KMS-11 (cell line): Measurements from ENCODE around the gene TTC34.
"Not testable (repeated sequence)": the region's sequence is repeated elsewhere in the genome, so short reads cannot be mapped to it uniquely, and the experiment has no call there.

Experiments used
- H2AFZ ChIP-seq: fragments of 200-600 bp; sonication (generic); 2 replicates; pipeline ENCODE4 v1.6.1; 2016; ENCODE audit warnings: antibody characterized with exemption, mixed run types, low read depth
- H3K27ac ChIP-seq: fragments of 200-600 bp; sonication (generic); 2 replicates; pipeline ENCODE4 v1.6.1; 2016; ENCODE audit warnings: mild to moderate bottlenecking, mixed run types
- H3K27me3 ChIP-seq: fragments of 200-600 bp; sonication (generic); 2 replicates; pipeline ENCODE4 v1.6.1; 2017; ENCODE audit warnings: mild to moderate bottlenecking, low read depth, mixed run types, moderate library complexity; ENCODE audit not compliant: insufficient read depth
- H3K36me3 ChIP-seq: fragments of 200-600 bp; sonication (generic); 2 replicates; pipeline ENCODE4 v1.6.1; 2017; ENCODE audit warnings: mild to moderate bottlenecking, mixed run types; ENCODE audit not compliant: insufficient read depth
- H3K4me1 ChIP-seq: fragments of 200-600 bp; sonication (generic); 2 replicates; pipeline ENCODE4 v1.6.1; 2016; ENCODE audit warnings: mild to moderate bottlenecking, low read depth, mixed run types; ENCODE audit not compliant: poor library complexity, severe bottlenecking
- H3K4me2 ChIP-seq: fragments of 200-600 bp; sonication (generic); 2 replicates; pipeline ENCODE4 v1.7.0; 2016; ENCODE audit warnings: mild to moderate bottlenecking, mixed run types
- H3K4me3 ChIP-seq: fragments of 200-600 bp; sonication (generic); IDR thresholded peaks from 2 replicates; pipeline ENCODE4 v1.6.1; 2017; ENCODE audit warnings: low read depth, low read length, mixed read lengths; ENCODE audit not compliant: insufficient read depth
- H3K79me2 ChIP-seq: fragments of 200-600 bp; sonication (generic); 2 replicates; pipeline ENCODE4 v1.6.1; 2016; ENCODE audit warnings: low read depth, mixed run types; ENCODE audit not compliant: insufficient read depth
- H3K9ac ChIP-seq: fragments of 200-600 bp; sonication (generic); 2 replicates; pipeline ENCODE4 v1.6.1; 2016; ENCODE audit warnings: mild to moderate bottlenecking, mixed run types
- H4K20me1 ChIP-seq: fragments of 200-600 bp; sonication (generic); 2 replicates; pipeline ENCODE4 v1.6.1; 2016; ENCODE audit warnings: mild to moderate bottlenecking, mixed run types; ENCODE audit not compliant: insufficient read depth

The TTC34 gene

DNA sequence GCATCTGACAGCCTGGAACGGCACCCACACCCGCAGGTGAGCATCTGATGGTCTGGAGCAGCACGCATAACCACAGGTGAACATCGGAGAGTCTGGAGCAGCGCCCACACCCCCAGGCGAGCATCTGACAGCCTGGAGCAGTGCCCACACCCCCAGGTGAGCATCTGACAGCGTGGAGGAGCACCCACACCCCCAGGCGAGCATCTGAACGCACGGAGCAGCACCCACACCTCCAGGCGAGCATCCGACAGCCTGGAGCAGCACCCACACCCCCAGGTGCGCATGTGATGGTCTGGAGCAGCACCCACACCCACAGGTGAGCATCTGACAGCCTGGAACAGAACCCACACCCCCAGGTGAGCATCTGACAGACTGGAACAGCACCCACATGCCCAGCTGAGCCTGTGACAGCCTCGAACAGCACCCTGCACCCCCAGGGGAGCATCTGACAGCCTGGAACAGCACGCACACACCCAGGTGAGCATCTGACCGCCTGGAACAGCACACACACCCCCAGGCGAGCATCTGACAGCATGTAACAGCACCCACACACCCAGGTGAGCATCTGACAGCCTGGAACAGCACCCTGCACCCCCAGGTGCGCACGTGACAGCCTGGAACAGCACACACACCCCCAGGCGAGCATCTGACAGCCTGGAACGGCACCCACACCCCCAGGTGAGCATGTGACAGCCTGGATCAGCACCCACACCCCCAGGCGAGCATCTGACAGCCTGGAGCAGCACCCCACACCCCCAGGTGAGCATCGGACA is 115.2 kb downstream of the TTC34 start:
- not testable (repeated sequence) for H4K20me1 ChIP-seq, H3K27ac ChIP-seq, H3K36me3 ChIP-seq, H3K79me2 ChIP-seq, H3K27me3 ChIP-seq, H3K4me3 ChIP-seq, H3K4me1 ChIP-seq, H3K9ac ChIP-seq, H3K4me2 ChIP-seq, H2AFZ ChIP-seq

DNA sequence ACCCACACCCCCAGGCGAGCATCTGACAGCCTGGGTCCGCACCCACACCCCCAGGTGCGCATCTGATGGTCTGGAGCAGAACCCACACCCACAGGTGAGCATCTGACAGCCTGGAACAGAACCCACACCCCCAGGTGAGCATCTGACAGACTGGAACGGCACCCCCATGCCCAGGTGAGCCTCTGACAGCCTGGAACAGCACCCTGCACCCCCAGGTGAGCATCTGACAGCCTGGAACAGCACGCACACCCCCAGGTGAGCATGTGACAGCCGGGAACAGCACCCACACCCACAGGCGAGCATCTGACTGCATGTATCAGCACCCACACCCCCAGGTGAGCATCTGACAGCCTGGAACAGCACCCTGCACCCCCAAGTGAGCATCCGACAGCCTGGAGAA is 115.8 kb downstream of the TTC34 start:
- not testable (repeated sequence) for H3K79me2 ChIP-seq, H3K27me3 ChIP-seq, H3K4me1 ChIP-seq, H3K9ac ChIP-seq, H2AFZ ChIP-seq, H3K36me3 ChIP-seq, H3K4me2 ChIP-seq, H3K4me3 ChIP-seq, H4K20me1 ChIP-seq, H3K27ac ChIP-seq

DNA sequence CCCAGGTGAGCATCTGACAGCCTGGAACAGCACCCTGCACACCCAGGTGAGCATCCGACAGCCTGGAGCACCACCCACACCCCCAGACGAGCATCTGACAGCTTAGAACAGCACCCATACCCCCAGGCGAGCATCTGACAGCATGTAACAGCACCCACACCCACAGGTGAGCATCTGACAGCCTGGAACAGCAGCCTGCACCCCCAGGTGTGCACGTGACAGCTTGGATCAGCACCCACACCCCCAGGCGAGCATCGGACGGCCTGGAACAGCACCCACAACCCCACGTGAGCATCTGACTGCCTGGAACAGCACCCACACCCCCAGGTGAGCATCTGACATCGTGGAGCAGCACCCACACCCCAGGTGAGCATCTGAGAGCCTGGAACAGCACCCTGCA is 116.6 kb downstream of the TTC34 start:
- H3K4me3 ChIP-seq, H4K20me1 ChIP-seq, H3K27me3 ChIP-seq, H3K36me3 ChIP-seq, H3K27ac ChIP-seq, H3K9ac ChIP-seq, H2AFZ ChIP-seq, H3K4me1 ChIP-seq, H3K4me2 ChIP-seq, H3K79me2 ChIP-seq: not testable (repeated sequence)

DNA sequence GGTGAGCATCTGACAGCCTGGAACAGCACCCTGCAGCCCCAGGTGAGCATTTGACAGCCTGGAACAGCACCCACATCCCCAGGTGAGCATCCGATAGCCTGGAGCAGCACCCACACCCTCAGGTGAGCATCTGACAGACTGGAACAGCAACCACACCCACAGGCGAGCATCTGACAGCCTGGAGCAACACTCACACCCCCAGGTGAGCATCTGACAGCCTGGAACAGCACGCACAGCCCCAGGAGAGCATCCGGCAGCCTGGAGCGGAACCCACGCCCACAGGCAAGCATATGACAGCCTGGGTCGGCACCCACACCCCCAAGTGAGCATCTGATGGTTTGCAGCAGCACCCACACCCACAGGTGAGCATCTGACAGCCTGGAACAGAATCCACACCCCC is 117.5 kb downstream of the TTC34 start:
- H3K4me1 ChIP-seq, H3K4me2 ChIP-seq, H4K20me1 ChIP-seq, H3K4me3 ChIP-seq, H2AFZ ChIP-seq, H3K36me3 ChIP-seq, H3K9ac ChIP-seq, H3K27ac ChIP-seq, H3K79me2 ChIP-seq, H3K27me3 ChIP-seq: not testable (repeated sequence)

DNA sequence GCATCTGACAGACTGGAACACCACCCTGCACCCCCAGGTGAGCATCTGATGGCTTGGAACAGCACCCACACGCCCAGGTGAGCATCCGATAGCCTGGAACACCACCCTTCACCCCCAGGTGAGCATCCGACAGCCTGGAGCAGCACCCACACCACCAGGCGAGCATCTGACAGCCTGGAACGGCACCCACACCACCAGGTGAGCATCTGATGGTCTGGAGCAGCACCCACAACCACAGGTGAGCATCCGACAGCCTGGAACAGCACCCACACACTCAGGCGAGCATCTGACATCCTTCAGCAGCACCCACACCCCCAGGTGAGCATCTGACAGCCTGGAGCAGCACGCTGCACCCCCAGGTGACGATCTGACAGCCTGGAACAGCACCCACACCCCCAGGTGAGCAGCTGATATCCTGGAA is 118.2 kb downstream of the TTC34 start:
- H2AFZ ChIP-seq, H3K27ac ChIP-seq, H3K9ac ChIP-seq, H3K36me3 ChIP-seq, H3K27me3 ChIP-seq, H3K4me1 ChIP-seq, H4K20me1 ChIP-seq, H3K4me2 ChIP-seq, H3K79me2 ChIP-seq, H3K4me3 ChIP-seq: not testable (repeated sequence)

DNA sequence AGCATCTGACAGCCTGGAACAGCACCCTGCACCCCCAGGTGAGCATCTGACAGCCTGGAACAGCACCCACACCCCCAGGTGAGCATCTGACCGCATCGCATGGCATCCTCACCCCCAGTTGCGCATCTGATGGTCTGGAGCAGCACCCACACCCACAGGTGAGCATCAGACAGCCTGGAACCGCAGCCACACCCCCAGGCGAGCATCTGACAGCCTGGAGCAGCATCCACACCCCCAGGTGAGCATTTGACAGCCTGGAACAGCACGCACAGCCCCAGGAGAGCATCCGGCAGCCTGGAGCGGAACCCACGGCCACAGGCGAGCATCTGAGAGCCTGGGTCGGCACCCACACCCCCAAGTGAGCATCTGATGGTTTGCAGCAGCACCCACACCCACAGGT is 118.6 kb downstream of the TTC34 start:
- H3K79me2 ChIP-seq, H3K4me3 ChIP-seq, H3K27me3 ChIP-seq, H3K4me1 ChIP-seq, H3K4me2 ChIP-seq, H4K20me1 ChIP-seq, H3K27ac ChIP-seq, H2AFZ ChIP-seq, H3K36me3 ChIP-seq, H3K9ac ChIP-seq: not testable (repeated sequence)

DNA sequence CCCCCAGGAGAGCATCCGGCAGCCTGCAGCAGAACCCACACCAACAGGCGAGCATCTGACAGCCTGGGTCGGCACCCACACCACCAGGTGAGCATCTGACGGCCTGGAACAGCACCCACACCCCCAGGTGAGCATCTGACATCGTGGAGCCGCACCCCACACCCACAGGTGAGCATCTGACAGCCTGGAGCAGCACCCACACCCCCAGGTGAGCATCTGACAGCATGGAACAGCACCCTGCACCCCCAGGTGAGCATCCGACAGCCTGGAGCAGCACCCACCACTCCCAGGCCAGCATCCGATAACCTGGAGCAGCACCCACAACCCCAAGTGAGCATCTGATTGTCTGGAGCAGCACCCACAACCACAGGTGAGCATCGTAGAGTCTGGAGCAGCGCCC is 124.8 kb downstream of the TTC34 start:
- not testable (repeated sequence) for H3K4me1 ChIP-seq, H4K20me1 ChIP-seq, H3K9ac ChIP-seq, H3K36me3 ChIP-seq, H2AFZ ChIP-seq, H3K79me2 ChIP-seq, H3K4me3 ChIP-seq, H3K27ac ChIP-seq, H3K27me3 ChIP-seq, H3K4me2 ChIP-seq

DNA sequence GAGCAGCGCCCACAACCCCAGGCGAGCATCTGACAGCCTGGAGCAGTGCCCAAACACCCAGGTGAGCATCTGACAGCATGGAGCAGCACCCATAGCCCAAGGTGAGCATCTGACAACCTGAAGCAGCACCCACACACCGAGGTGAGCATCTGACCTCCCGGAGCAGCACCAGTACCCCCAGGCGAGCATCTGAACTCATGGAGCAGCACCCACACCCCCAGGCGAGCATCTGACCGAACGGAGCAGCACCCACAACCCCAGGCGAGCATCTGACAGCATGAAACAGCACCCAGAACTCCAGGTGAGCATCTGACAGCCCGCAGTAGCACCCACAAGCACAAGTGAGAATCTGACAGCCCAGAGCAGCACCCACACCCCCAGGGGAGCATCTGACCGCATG is 129.8 kb downstream of the TTC34 start:
- not testable (repeated sequence) for H3K79me2 ChIP-seq, H2AFZ ChIP-seq, H3K36me3 ChIP-seq, H4K20me1 ChIP-seq, H3K4me3 ChIP-seq, H3K27me3 ChIP-seq, H3K27ac ChIP-seq, H3K4me1 ChIP-seq, H3K9ac ChIP-seq, H3K4me2 ChIP-seq

DNA sequence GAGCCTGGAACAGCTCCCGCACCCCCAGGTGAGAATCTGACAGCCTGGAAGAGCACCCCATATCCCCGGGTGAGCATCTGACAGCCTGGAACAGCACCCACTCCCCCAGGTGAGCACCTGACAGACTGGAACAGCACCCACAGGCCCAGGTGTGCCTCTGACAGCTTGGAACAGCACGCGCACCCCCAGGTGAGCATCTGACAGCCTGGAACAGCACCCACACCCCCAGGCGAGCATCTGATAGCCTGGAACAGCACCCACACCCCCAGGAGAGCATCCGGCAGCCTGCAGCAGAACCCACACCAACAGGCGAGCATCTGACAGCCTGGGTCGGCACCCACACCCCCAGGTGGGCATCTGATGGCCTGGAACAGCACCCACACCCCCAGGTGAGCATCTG is 141.7 kb downstream of the TTC34 start:
- not testable (repeated sequence) for H3K4me2 ChIP-seq, H4K20me1 ChIP-seq, H3K27ac ChIP-seq, H3K4me3 ChIP-seq, H3K27me3 ChIP-seq, H3K4me1 ChIP-seq, H3K79me2 ChIP-seq, H2AFZ ChIP-seq, H3K9ac ChIP-seq, H3K36me3 ChIP-seq

DNA sequence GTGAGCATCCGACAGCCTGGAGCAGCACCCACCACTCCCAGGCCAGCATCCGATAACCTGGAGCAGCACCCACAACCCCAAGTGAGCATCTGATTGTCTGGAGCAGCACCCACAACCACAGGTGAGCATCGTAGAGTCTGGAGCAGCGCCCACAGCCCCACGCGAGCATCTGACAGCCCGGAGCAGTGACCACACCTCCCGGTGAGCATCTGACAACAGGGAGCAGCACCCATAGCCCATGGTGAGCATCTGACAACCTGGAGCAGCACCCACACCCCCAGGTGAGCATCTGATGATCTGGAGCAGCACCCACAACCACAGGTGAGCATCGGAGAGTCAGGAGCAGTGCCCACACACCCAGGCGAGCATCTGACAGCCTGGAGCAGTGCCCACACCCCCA is 143.6 kb downstream of the TTC34 start:
- not testable (repeated sequence) for H3K36me3 ChIP-seq, H3K79me2 ChIP-seq, H3K9ac ChIP-seq, H3K4me1 ChIP-seq, H3K4me3 ChIP-seq, H3K27ac ChIP-seq, H3K4me2 ChIP-seq, H4K20me1 ChIP-seq, H3K27me3 ChIP-seq, H2AFZ ChIP-seq

DNA sequence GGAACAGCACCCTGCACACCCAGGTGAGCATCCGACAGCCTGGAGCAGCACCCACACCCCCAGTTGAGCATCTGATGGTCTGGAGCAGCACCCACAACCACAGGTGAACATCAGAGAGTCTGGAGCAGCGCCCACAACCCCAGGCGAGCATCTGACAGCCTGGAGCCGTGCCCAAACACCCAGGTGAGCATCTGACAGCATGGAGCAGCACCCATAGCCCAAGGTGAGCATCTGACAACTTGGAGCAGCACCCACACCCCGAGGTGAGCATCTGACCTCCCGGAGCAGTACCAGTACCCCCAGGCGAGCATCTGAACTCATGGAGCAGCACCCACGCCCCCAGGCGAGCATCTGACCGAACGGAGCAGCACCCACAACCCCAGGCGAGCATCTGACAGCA is 144.4 kb downstream of the TTC34 start:
- not testable (repeated sequence) for H3K9ac ChIP-seq, H2AFZ ChIP-seq, H4K20me1 ChIP-seq, H3K27ac ChIP-seq, H3K4me2 ChIP-seq, H3K27me3 ChIP-seq, H3K79me2 ChIP-seq, H3K36me3 ChIP-seq, H3K4me1 ChIP-seq, H3K4me3 ChIP-seq
